Stimulated activated CD8-positive, alpha-beta memory T cell treated with anti-CD3 and anti-CD28 coated beads, Interleukin-2, amount 100 ng/mL, for 48 hours (primary cell): Measurements from ENCODE around the gene MPZL1.

Source experiments
- DNase-seq, 2 donors: peaks; one replicate each; pipeline ENCODE4 v3.0.0-alpha.2; 2020; ENCODE audit warnings: low read depth in 2 of 2

Gene MPZL1

GRCh38 chr1:167721617-167722151 lies at the start of gene MPZL1:
TSS of gene MPZL1 (plus strand) at chr1:167721982. CDS start at chr1:167722152, 170 bp downstream.
- DNase-seq: peak; percentile 87 to 89

GRCh38 chr1:167672831-167673230 lies 49.0 kb upstream of the MPZL1 start:
- DNase-seq: no peak

GRCh38 chr1:167673265-167673664 lies 48.5 kb upstream of the MPZL1 start:
- no peak for DNase-seq

- DNase-seq: no peak
These were observed 47.6 kb upstream of the MPZL1 start for GRCh38 chr1:167674156-167674555.

- DNase-seq: no peak
These were observed 46.3 kb upstream of the MPZL1 start for GRCh38 chr1:167675440-167675839.

GRCh38 chr1:167676205-167676915 lies 45.4 kb upstream of the MPZL1 start:
- DNase-seq: no peak

- no peak for DNase-seq
These were observed 44.6 kb upstream of the MPZL1 start for GRCh38 chr1:167676916-167677848.

GRCh38 chr1:167678422-167678821 lies 43.4 kb upstream of the MPZL1 start:
- no peak for DNase-seq

- no peak for DNase-seq
These were observed 42.9 kb upstream of the MPZL1 start for GRCh38 chr1:167678838-167679237.

- no peak for DNase-seq
These were observed 42.1 kb upstream of the MPZL1 start for GRCh38 chr1:167679714-167680113.

- DNase-seq: no peak
These were observed 40.8 kb upstream of the MPZL1 start for GRCh38 chr1:167681024-167681423.

GRCh38 chr1:167681451-167682098 lies 40.2 kb upstream of the MPZL1 start:
- DNase-seq: no peak

- DNase-seq: no peak
These were observed 38.6 kb upstream of the MPZL1 start for GRCh38 chr1:167683226-167683625.

- no peak for DNase-seq
These were observed 37.9 kb upstream of the MPZL1 start for GRCh38 chr1:167683641-167684502.

GRCh38 chr1:167685844-167686243 lies 35.9 kb upstream of the MPZL1 start:
- DNase-seq: no peak

- DNase-seq: peak; percentile 47 to 66
These were observed 33.8 kb upstream of the MPZL1 start for GRCh38 chr1:167687919-167688519.

- DNase-seq: no peak
These were observed 32.2 kb upstream of the MPZL1 start for GRCh38 chr1:167689567-167689920.

GRCh38 chr1:167690053-167690452 lies 31.7 kb upstream of the MPZL1 start:
- DNase-seq: no peak

- DNase-seq: no peak
These were observed 28.2 kb upstream of the MPZL1 start for GRCh38 chr1:167693425-167694045.

- DNase-seq: no peak
These were observed 27.1 kb upstream of the MPZL1 start for GRCh38 chr1:167694691-167695090.
